ENCODE data around the gene KRTAP12-1.

DNA sequence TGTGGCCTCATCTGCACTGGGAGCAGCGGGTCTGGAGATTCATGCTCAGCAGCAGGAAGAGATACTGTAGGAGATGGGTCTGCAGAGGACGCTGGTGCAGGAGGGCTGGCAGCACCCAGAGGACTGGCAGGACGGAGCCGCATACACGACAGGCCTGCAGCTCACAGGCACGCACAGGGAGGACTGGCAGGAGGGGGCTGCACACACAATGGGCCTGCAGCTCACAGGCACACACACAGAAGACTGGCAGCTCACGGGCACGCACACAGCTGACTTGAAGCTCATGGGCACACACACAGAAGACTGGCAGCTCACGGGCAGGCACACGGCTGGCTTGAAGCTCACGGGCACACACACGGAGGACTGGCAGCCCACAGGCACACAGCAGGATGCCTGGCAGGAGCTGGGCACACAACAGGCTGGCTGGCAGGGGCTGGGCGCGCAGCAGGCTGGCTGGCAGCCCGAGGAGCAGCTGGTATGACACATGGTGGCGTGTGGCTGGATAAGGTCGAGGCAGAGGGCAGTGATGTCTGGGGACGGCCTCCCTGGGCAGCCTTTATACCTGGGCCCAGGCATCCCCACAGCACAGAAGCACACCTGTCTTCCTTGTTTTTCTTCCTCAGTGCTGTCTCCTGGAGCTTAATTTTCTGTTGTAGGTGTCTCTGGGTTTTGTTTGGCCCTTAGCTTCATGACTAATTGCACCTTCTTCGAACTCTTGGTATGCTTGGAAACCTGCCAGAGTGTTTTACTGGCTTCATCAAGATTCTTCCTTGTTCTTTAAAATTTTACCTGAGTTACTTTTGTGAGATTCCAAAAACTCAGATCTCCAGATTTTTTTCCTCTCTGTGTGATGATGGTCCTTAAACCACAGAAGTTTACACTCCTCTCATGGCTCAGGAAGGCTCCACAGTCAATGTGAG is 15.3 kb downstream of the KRTAP12-1 start, which contains the start of gene KRTAP12-2:
- TF ChIP-seq, protein P1, sequence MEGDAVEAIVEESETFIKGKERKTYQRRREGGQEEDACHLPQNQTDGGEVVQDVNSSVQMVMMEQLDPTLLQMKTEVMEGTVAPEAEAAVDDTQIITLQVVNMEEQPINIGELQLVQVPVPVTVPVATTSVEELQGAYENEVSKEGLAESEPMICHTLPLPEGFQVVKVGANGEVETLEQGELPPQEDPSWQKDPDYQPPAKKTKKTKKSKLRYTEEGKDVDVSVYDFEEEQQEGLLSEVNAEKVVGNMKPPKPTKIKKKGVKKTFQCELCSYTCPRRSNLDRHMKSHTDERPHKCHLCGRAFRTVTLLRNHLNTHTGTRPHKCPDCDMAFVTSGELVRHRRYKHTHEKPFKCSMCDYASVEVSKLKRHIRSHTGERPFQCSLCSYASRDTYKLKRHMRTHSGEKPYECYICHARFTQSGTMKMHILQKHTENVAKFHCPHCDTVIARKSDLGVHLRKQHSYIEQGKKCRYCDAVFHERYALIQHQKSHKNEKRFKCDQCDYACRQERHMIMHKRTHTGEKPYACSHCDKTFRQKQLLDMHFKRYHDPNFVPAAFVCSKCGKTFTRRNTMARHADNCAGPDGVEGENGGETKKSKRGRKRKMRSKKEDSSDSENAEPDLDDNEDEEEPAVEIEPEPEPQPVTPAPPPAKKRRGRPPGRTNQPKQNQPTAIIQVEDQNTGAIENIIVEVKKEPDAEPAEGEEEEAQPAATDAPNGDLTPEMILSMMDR (IDR thresholded peaks at IDR 0.05): no peak
- no peak for TF ChIP-seq POLR2A (IDR thresholded peaks at IDR 0.05)

Measured in heart left ventricle (tissue), 13 donors.